Progenitor cell of endocrine pancreas (in vitro differentiated cells): Measurements from ENCODE around the gene LGR6. TPM values are rescaled to one million over a fixed set of nuclear protein-coding genes. Genes with fewer than 3 reads are reported as not detected.

Source experiments
- DNase-seq: peaks from one replicate; pipeline ENCODE4 v3.0.0; 2021; ENCODE audit warnings: low spot score; ENCODE audit not compliant: unreplicated experiment
- H3K27ac Mint-ChIP-seq: 2 replicates; pipeline ENCODE4 v1.8.0; 2021; ENCODE audit warnings: mild to moderate bottlenecking, moderate library complexity, mixed read lengths
- H3K27me3 Mint-ChIP-seq: 2 replicates; pipeline ENCODE4 v1.8.0; 2021; ENCODE audit warnings: mixed read lengths
- H3K36me3 Mint-ChIP-seq: 2 replicates; pipeline ENCODE4 v1.8.0; 2022; ENCODE audit warnings: mixed read lengths; ENCODE audit not compliant: insufficient read depth
- H3K4me1 Mint-ChIP-seq: 2 replicates; pipeline ENCODE4 v1.8.0; 2021; ENCODE audit warnings: low read depth, mixed read lengths
- H3K4me3 Mint-ChIP-seq: 2 replicates; pipeline ENCODE4 v1.8.0; 2021; ENCODE audit warnings: low read depth, mild to moderate bottlenecking, moderate library complexity, mixed read lengths
- H3K9me3 Mint-ChIP-seq: 2 replicates; pipeline ENCODE4 v1.8.0; 2021; ENCODE audit warnings: low read depth, mixed read lengths
- CTCF ChIP-seq: fragments of 200-600 bp; sonication (generic); IDR thresholded peaks from one replicate; pipeline ENCODE4 v1.5.0; 2021; ENCODE audit warnings: antibody characterized with exemption, mild to moderate bottlenecking; ENCODE audit not compliant: unreplicated experiment
- total RNA-seq: library from RNA; stranded (reverse); gene quantifications from 2 replicates; pipeline ENCODE4 v1.2.1, GENCODE V29; 2021

The LGR6 gene
- total RNA-seq, 1 donor from 2014 or later: 0.50 TPM

DNA sequence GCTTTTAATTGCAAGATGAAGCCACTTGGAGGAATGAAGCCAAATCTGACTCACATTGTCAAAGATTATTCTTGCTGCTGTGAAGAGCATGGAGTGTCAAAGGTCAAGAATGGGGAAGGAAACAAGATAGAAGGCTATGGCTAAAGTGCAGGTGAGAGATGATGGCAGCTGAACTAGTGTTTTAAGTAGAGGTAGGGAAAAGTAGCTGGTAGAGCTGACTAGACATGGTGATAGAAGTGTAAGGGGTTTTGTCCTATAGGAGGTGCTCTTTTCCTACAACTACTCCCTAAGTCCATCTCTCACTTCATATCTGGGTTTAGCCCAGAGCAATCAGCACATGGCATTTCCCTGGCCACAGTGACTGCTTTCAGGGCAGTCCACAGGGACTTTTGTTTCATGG lies 136.3 kb downstream of the LGR6 start:
- DNase-seq: no peak
- no peak for TF ChIP-seq CTCF
- H3K4me3 Mint-ChIP-seq: no peak overlapping the region
- H3K4me1 Mint-ChIP-seq: no peaks in the 10 kb centered on the region
- no peaks in the 10 kb centered on the region for H3K9me3 Mint-ChIP-seq
- no peaks in the 10 kb centered on the region for H3K27me3 Mint-ChIP-seq
- H3K27ac Mint-ChIP-seq: no peak overlapping the region
- H3K36me3 Mint-ChIP-seq: peaks cover 18% of the 10 kb centered on the region

DNA sequence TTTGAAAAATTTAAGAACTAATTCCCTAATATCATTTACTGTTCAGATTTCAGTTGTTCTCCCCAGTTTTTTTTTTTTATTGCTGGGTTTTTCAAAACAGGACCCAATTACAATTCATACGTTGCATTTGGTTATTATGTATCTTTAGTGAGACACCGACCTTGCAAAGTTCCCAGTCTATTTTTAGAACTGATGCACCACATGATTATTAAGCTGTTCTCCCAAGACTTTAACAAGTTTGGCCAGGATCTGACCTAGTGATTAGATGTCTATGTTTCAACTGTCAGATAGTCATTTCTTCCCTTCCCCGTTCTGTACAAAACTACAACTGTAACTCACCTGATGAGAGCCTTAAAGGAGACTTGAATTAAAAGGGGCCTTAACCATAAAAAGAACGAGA lies 140.3 kb downstream of the LGR6 start:
- Mint-ChIP-seq H3K4me1 (peaks cover 2% of the 10 kb centered on the region), H3K27ac (no peak overlapping the region), H3K9me3 (no peaks in the 10 kb centered on the region), H3K27me3 (no peaks in the 10 kb centered on the region), H3K36me3 (peaks cover 18% of the 10 kb centered on the region), H3K4me3 (no peak overlapping the region)
- no peak for TF ChIP-seq CTCF
- DNase-seq: no peak

- peak overlapping the region; percentile 84 for H3K27ac Mint-ChIP-seq
- H3K36me3 Mint-ChIP-seq: no peaks in the 10 kb centered on the region
- no peaks in the 10 kb centered on the region for H3K9me3 Mint-ChIP-seq
- no peak for TF ChIP-seq CTCF
- H3K4me1 Mint-ChIP-seq: peaks cover 17% of the 10 kb centered on the region
- no peak for DNase-seq
- no peaks in the 10 kb centered on the region for H3K27me3 Mint-ChIP-seq
- H3K4me3 Mint-ChIP-seq: peak overlapping the region; percentile 47
Measured at GRCh38 chr1:202343652-202344349, 150.2 kb downstream of the LGR6 start.

GRCh38 chr1:202348005-202348508 lies 154.5 kb downstream of the LGR6 start:
- peak overlapping the region; percentile 94 for H3K4me3 Mint-ChIP-seq
- no peaks in the 10 kb centered on the region for H3K36me3 Mint-ChIP-seq
- no peak for TF ChIP-seq CTCF
- peak overlapping the region; percentile 97 for H3K27ac Mint-ChIP-seq
- DNase-seq: no peak
- H3K27me3 Mint-ChIP-seq: no peaks in the 10 kb centered on the region
- peaks cover 23% of the 10 kb centered on the region for H3K4me1 Mint-ChIP-seq
- H3K9me3 Mint-ChIP-seq: no peaks in the 10 kb centered on the region

DNA sequence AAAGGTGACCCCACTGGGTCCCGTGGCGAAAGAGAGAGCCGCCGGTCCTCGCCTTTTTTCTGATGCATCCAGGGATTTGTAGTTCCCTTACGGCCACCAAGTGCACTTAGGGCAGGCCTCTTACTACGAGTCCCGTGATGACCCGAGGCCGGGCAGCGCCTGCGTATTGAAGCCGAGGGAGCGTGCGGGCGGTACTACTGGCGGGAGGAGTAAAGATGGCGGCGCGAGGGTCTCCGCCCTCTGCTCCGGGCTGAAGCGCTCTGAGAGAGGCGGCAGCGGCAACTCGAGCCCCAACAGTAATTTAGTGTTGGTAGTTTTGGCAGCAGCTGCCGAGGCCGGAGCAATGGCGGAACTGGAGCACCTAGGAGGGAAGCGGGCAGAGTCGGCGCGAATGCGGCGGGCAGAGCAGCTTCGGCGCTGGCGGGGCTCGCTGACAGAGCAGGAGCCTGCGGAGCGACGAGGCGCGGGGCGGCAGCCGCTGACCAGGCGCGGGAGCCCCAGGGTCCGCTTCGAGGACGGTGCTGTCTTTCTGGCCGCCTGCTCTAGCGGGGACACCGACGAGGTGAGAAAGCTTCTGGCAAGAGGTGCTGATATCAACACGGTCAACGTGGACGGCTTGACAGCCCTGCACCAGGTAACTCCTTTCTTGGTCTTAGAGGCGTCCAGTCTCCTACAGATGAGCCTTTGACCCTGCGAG lies 155.1 kb downstream of the LGR6 start, which contains the start of gene PPP1R12B:
Gene PPP1R12B (plus strand): TSS at position 191 of the 697 bp plus-strand sequence. CDS start 153 bp downstream, at position 344.
- Mint-ChIP-seq H3K27ac (peak within 1 kb of the TSS; percentile 97), H3K4me1 (peaks cover 20% of the 10 kb centered on the region), H3K9me3 (no peaks in the 10 kb centered on the region), H3K36me3 (no peaks in the 10 kb centered on the region), H3K4me3 (peak within 1 kb of the TSS; percentile 94), H3K27me3 (no peaks in the 10 kb centered on the region)
- no peak for TF ChIP-seq CTCF
- DNase-seq: peak; percentile 92
